Inflammatory macrophage (primary cell): ENCODE results near the gene ACTL10.

ENCODE experiments used
- DNase-seq, 2 donors: peaks; one replicate each; pipeline ENCODE4 v3.0.0-alpha.2; 2020 to 2022

The ACTL10 gene

DNA sequence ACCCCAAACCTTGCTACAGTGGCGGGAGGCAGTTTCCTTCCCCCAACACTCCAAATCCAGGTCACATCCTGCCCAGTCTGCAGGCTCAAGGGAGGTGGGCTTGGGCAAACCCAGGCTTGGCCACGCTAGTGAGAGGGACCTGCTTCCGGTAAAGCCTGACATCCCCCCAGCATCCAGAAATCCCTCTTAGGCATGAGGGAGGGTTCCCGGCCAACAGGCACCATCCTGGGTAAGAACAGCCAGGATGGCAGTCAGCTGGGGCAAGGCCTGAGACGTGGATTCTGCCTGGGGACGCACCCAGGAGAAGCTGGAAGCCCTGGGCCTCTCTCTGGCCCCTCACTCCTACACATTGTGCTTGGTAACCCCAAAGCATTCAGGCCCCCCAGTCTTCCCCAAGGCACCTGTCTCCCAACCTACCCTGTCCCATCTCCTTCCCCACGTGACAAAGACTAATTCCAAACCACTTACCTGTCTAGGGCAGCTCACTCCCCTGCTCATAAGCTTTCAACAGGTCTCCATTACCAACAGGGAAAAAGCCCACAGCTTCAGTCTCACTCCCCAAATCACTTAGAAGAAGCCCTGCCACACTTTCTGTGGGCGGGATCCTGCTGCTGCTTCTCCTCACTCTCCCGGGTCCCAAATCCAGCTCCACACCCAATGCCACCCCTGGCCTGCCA, 2.5 kb upstream of the ACTL10 start:
- no peak for DNase-seq

- no peak for DNase-seq
These were observed 2.0 kb upstream of the ACTL10 start for GRCh38 chr20:33664762-33665144.

DNA sequence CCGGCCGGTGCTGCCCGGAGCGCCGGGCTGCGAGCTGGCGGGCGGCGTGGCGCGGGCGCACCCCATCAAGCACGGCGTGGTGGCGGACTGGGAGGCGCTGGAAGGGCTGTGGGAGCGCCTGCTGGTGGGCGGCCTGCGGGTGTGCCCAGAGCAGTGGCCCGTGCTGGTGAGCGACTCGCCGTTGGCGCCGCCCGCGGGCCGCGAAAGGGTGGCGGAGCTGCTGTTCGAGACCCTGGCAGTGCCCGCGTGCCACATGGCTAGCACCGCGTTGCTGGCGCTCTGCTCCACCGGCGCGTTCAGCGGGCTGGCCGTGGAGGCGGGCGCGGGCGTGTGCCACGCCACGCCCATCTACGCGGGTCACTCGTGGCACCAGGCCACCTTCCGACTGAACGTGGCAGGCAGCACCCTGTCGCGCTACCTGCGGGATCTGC, 517 bp downstream of the ACTL10 start:
- DNase-seq: peak in 1 of 2 donors; percentile 31

GRCh38 chr20:33667676-33668465, 1.1 kb downstream of the ACTL10 start:
- peak; percentile 64 to 80 for DNase-seq

DNA sequence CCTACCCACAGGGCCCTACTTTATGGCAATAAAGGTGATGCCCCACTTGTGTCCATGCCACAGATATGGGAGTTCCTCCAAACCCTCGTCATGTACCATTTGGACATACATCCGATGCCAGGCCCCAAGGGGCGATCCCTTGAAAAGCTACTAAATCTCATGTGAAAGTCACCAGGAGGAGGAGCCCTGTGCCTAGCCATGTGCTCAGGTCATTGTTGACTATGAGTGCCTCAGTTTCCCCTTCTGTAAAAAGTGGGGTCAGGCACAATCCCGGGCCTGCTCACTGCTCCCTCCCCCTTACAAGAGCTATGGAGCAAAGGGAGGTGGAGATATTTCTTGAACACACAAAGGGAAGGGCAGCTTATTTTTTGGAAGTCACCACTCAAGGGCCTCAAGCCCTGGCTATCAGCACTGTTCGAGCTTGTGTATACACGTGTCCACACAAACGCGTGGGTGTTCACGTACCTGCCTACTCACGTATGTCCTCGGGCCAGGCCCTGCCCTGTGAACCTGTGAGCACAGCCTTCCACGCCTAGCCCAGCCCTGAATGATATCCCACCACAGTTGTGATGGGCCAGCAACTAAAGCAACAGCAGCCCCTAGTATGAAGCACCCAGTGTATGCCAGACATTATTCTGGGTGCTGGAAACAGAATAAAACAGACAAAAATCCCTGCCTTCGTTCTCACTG, 1.9 kb downstream of the ACTL10 start:
- DNase-seq: no peak

GRCh38 chr20:33669224-33669623, 2.5 kb downstream of the ACTL10 start:
- no peak for DNase-seq

DNA sequence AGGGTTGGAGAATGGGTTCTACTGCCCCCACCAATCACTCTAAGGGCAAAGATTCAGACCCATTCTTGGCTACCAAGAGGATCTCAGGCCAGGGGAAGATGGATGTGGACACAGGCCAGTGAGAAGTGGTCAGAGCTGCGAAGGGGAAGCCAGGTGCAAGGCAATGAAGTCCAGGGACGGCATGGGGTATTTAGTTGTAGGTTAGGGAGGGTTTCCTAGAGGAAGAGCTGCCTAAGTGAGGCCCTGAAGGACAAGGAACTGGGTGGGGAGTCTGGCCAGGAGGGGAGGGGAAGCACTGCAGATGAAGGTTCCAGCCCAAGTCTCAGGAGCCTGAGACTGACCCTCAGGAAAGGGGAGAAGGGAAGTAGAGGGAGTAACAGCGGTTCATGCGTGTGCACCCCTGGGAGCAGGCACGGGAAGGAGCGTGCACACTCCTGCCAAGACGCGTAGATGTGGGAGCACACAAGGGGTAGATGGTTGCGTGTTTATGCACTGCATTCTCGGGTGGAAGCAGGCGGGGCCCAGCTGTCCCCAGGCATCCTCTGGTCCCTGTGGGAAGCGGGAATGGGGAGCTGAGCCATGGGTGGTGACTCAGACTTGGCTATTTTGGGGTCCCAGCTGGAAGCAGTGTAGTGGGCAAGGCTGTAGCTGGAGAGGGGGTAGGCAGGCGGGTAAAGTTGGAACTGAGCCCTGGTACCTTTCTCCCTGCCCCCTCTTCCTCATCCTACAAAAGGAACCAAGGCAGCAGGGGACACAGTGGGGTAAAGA, 3.3 kb downstream of the ACTL10 start:
- DNase-seq: no peak

GRCh38 chr20:33670715-33671499, 4.2 kb downstream of the ACTL10 start:
- no peak for DNase-seq

- no peak for DNase-seq
These were observed 5.0 kb downstream of the ACTL10 start for GRCh38 chr20:33671573-33672288.

DNA sequence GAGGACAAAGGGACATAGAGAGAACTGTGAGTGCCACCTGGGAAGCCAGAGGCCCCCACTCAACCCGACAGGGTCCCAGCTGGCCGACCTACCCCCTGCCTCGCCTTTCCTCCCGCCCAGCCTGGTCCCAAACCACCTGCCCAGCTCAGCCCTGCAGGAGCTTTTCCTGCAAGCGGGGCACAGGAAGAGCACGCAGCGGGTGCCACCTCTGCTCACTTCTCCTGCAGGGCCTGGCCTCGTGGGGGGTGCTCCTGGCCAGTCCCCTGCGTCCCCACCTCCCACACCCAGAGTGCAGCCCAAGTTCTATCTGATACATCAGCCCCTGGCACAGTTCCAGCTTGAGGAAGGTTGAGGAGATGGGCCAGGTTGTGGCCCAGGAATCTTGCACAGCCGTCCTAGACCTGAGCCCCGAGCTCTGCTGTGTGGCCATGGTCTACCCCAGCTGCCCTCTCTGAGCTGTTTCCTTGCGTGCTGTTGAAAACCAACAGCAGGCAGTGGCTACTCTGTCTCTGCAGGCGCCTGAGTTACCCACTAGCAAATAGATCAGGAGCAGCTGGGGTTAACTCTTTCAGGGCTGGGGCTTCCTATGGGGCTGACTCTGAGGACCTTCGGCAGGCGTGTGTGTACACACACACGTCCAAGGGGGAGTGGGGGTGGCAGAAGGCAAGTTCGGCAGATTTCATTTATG, 5.8 kb downstream of the ACTL10 start:
- no peak for DNase-seq

- no peak for DNase-seq
These were observed 6.3 kb downstream of the ACTL10 start for GRCh38 chr20:33673114-33673409.

DNA sequence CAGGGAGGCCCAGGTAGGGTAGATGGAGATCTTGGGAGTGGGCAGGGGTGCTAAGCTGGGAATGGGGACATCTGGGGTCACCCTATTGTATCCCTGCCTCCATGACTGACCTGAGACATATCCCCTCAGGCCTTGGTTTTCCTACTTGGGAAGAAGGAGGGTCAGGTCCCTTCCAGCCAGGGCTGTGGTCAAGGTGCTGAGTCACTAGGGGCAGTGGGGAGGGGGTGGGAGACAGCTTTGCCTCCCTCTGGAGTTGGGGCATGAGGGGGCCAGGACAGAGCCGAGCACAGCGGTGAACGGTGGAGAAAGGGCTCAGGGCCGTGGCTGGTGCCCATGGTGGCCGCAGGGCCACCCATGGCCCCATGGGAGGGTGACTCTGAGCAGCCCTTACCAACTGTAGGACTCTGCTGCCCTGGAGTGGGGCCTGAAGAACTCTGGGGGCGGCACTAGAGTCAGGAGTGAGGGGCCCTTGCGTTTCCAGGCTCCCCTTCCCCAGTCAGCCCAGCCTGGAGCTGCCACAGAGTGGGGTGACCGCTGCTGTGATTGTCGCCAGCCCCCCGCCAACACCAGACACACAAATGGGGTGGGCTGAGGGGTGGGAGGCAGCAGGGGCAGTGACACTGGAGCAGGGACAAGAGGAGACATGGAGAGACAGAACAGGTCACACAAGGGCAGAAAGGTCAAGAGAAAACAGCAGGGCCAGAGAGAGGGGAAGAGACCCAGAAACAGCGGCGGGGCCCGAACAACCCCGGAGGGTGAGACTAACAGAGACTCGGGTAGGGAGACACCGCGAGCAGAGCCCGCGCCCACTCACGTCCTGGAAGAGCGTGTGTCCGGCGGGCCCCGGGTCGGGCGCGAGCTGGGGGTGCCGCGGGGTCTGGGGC, 6.9 kb downstream of the ACTL10 start:
- peak in 1 of 2 donors; percentile 63 for DNase-seq

DNA sequence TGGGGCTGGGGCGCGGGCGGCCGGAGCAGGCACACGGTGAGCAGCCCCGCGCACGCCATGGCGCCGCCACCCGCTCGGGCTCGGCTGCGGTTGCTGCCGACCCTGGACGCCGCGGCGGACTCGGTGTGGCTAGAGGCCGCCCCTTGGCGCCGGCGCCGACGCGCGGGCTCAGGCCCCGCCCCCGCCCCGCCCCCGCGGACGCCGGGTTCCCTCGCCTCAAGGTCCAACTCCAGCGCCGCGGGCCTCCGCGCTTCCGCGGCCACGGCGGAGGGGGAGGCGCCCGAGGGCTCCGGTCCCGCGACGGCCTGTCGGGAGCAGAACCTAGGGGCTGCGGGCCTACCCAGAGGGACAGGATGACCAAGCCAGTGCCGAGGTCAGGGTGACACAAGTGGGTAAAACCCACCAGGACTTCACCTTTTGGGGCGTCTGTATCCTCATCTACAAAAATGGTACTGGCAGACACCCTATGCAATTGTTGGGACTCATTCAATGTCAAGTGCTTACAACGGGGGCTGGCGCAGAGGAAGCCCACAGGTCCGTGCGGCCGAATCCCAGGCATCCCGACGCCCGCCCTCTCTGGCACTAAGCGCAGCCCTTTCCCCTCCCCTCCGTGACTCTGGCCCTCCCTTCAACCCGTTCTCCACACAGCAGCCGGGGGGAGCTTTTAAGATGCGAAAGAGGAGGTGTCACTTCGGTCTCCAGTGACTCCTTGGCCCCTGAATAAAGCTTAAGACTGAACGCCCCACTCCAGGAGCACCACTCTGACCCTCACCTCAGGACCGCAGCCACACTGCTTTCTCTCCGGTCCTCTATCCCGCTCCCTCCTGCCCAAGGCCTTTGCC, 7.8 kb downstream of the ACTL10 start, which contains the start of gene NECAB3:
NECAB3 (minus strand) TSS at position 135 of the 842 bp plus-strand sequence; CDS start at position 59, 76 bp downstream.
- DNase-seq: peak; percentile 58 to 84

- DNase-seq: no peak
These were observed 8.6 kb downstream of the ACTL10 start for GRCh38 chr20:33675136-33675959.

- DNase-seq: no peak
These were observed 9.4 kb downstream of the ACTL10 start for GRCh38 chr20:33676121-33676520.

GRCh38 chr20:33676652-33677645, 10.2 kb downstream of the ACTL10 start:
- DNase-seq: no peak
